ENCODE results near the gene VPS9D1. TPM values are rescaled to one million over a fixed set of nuclear protein-coding genes. Genes with fewer than 3 reads are reported as not detected.
"Not testable (repeated sequence)": the region's sequence is repeated elsewhere in the genome, so short reads cannot be mapped to it uniquely, and the experiment has no call there.

The VPS9D1 gene
- total RNA-seq, 6 experiments from 2014 or later = 5.6 to 12.4 (median 9.4) TPM

- Histone ChIP-seq H3K4me1 (peaks cover 0 to 12% (median 0%) of the 10 kb centered on the region in 4 donors), H3K27me3 (no peaks in the 10 kb centered on the region), H3K4me3 (no peak overlapping the region), H3K36me3 (no peaks in the 10 kb centered on the region), H3K27ac (no peak overlapping the region), H3K9me3 (no peaks in the 10 kb centered on the region)
- no CpG with 5 or more reads among the region's 13 CpGs for WGBS (ENCODE audit: insufficient coverage, low coverage, low lambda C conversion rate, missing lambda C conversion rate)
- intact Hi-C loops (cut with DNase I) = no loop called here
- ATAC-seq (no peak), DNase-seq (no peak)
- TF ChIP-seq POLR2A (IDR thresholded peaks at IDR 0.05) = no peak
- TF ChIP-seq CTCF (IDR thresholded peaks at IDR 0.05) = no peak
Measured at GRCh38 chr16:89669755-89670154, 50.9 kb downstream of the VPS9D1 start.

GRCh38 chr16:89668790-89669158, 51.9 kb downstream of the VPS9D1 start:
- intact Hi-C loops (cut with DNase I) = no loop called here
- Histone ChIP-seq H3K4me1 (peaks cover 0 to 12% (median 0%) of the 10 kb centered on the region in 4 donors), H3K27ac (peak overlapping the region in 1 of 3 donors; percentile 40), H3K36me3 (no peaks in the 10 kb centered on the region), H3K9me3 (no peaks in the 10 kb centered on the region), H3K4me3 (no peak overlapping the region), H3K27me3 (no peaks in the 10 kb centered on the region)
- 3% methylated on average over 4 of the region's 5 CpGs for WGBS (ENCODE audit: insufficient coverage, low coverage, low lambda C conversion rate, missing lambda C conversion rate)
- no peak for TF ChIP-seq POLR2A (IDR thresholded peaks at IDR 0.05)
- no peak for TF ChIP-seq CTCF (IDR thresholded peaks at IDR 0.05)
- no peak for DNase-seq
- ATAC-seq = peak; percentile 71 to 88 (median 82)

GRCh38 chr16:89667633-89668032, 53.1 kb downstream of the VPS9D1 start:
- intact Hi-C loops (cut with DNase I) = no loop called here
- no peaks in the 10 kb centered on the region for H3K9me3 ChIP-seq
- 80% methylated on average over 1 of the region's 9 CpGs for WGBS (ENCODE audit: insufficient coverage, low coverage, low lambda C conversion rate, missing lambda C conversion rate)

GRCh38 chr16:89667000-89667399, 53.7 kb downstream of the VPS9D1 start:
- intact Hi-C loops (cut with DNase I) = not testable (repeated sequence)

More at GRCh38 chr16:89667633-89668032, 53.1 kb downstream of the VPS9D1 start:
- no peak for TF ChIP-seq CTCF (IDR thresholded peaks at IDR 0.05)
- TF ChIP-seq POLR2A (IDR thresholded peaks at IDR 0.05) = no peak
- Histone ChIP-seq H3K27ac (no peak overlapping the region), H3K27me3 (no peaks in the 10 kb centered on the region), H3K36me3 (no peaks in the 10 kb centered on the region), H3K4me1 (peaks cover 0 to 12% (median 0%) of the 10 kb centered on the region in 4 donors), H3K4me3 (no peak overlapping the region)
- no peak for ATAC-seq
- no peak for DNase-seq

GRCh38 chr16:89664238-89664637, 56.5 kb downstream of the VPS9D1 start:
- H3K27ac ChIP-seq; H3K36me3 ChIP-seq; H3K27me3 ChIP-seq; H3K4me3 ChIP-seq; intact Hi-C loops (cut with DNase I); ATAC-seq; H3K9me3 ChIP-seq; DNase-seq: not testable (repeated sequence)
- 84% methylated on average over 8 of the region's 11 CpGs for WGBS (ENCODE audit: insufficient coverage, low coverage, low lambda C conversion rate, missing lambda C conversion rate)
- peaks cover 0 to 12% (median 0%) of the 10 kb centered on the region in 4 donors for H3K4me1 ChIP-seq

More at GRCh38 chr16:89667000-89667399, 53.7 kb downstream of the VPS9D1 start:
- H3K27me3 ChIP-seq, H3K9me3 ChIP-seq, ATAC-seq, DNase-seq, H3K27ac ChIP-seq, H3K36me3 ChIP-seq, H3K4me3 ChIP-seq: not testable (repeated sequence)
- peaks cover 0 to 12% (median 0%) of the 10 kb centered on the region in 4 donors for H3K4me1 ChIP-seq
- peak in 2 of 4 donors; percentile 20 to 35 for TF ChIP-seq CTCF (IDR thresholded peaks at IDR 0.05)
- WGBS (ENCODE audit: insufficient coverage, low coverage, low lambda C conversion rate, missing lambda C conversion rate) = 58% methylated on average over 3 of the region's 7 CpGs
